NCI-H146 (cell line): ENCODE results near the gene GSDMA.

Experiments used
- DNase-seq: peaks from one replicate; lab custom pipeline; 2025; lab: John Stamatoyannopoulos, UW

Gene GSDMA

GRCh38 chr17:39960524-39961041 is 2.2 kb upstream of the GSDMA start:
- DNase-seq = peak; percentile 23

- peak; percentile 11 for DNase-seq
Observed at GRCh38 chr17:39963829-39964228, 1.0 kb downstream of the GSDMA start.

GRCh38 chr17:39965017-39965699 is 2.4 kb downstream of the GSDMA start:
- DNase-seq = no peak

- DNase-seq = no peak
Observed at GRCh38 chr17:39966771-39967170, 4.0 kb downstream of the GSDMA start.

- no peak for DNase-seq
Observed at GRCh38 chr17:39968761-39969160, 6.0 kb downstream of the GSDMA start.

- DNase-seq = no peak
Observed at GRCh38 chr17:39969375-39969774, 6.6 kb downstream of the GSDMA start.

- no peak for DNase-seq
Observed at GRCh38 chr17:39970157-39970692, 7.4 kb downstream of the GSDMA start.

- DNase-seq = no peak
Observed at GRCh38 chr17:39971076-39971603, 8.3 kb downstream of the GSDMA start.

- no peak for DNase-seq
Observed at GRCh38 chr17:39972271-39972670, 9.5 kb downstream of the GSDMA start.

- no peak for DNase-seq
Observed at GRCh38 chr17:39973496-39973895, 10.7 kb downstream of the GSDMA start.

- no peak for DNase-seq
Observed at GRCh38 chr17:39974433-39974832, 11.6 kb downstream of the GSDMA start.

GRCh38 chr17:39975801-39976200 is 13.0 kb downstream of the GSDMA start:
- no peak for DNase-seq

GRCh38 chr17:39979016-39979670 is 16.3 kb downstream of the GSDMA start:
- no peak for DNase-seq

- DNase-seq = peak; percentile 23
Observed at GRCh38 chr17:39979893-39980350, 17.1 kb downstream of the GSDMA start.

GRCh38 chr17:39980351-39981206 is 17.8 kb downstream of the GSDMA start, which contains the start of gene PSMD3:
PSMD3 (plus strand) TSS chr17:39980807; CDS start chr17:39980971, 164 bp downstream.
- DNase-seq = peak; percentile 99

- no peak for DNase-seq
Observed at GRCh38 chr17:39981207-39981741, 18.5 kb downstream of the GSDMA start.

GRCh38 chr17:39981766-39982375 is 19.1 kb downstream of the GSDMA start:
- DNase-seq = no peak

- no peak for DNase-seq
Observed at GRCh38 chr17:39988206-39988810, 25.5 kb downstream of the GSDMA start.

- DNase-seq = no peak
Observed at GRCh38 chr17:39994448-39994847, 31.6 kb downstream of the GSDMA start.

- DNase-seq = no peak
Observed at GRCh38 chr17:39995438-39995837, 32.6 kb downstream of the GSDMA start.

GRCh38 chr17:39996162-39996561 is 33.4 kb downstream of the GSDMA start:
- no peak for DNase-seq
